Urothelium cell line (cell line): ENCODE measurements around the gene NRCAM.
"Not testable (repeated sequence)": the region's sequence is repeated elsewhere in the genome, so short reads cannot be mapped to it uniquely, and the experiment has no call there.

ENCODE experiments used
- DNase-seq: peaks from one replicate; pipeline ENCODE4 v3.0.0; 2011; ENCODE audit warnings: low spot score, mixed read lengths
- FAIRE-seq: peaks from 2 replicates; lab custom pipeline; 2011; peaks lifted over from hg19 to GRCh38; lab: Jason Lieb, UNC

Gene NRCAM

DNA sequence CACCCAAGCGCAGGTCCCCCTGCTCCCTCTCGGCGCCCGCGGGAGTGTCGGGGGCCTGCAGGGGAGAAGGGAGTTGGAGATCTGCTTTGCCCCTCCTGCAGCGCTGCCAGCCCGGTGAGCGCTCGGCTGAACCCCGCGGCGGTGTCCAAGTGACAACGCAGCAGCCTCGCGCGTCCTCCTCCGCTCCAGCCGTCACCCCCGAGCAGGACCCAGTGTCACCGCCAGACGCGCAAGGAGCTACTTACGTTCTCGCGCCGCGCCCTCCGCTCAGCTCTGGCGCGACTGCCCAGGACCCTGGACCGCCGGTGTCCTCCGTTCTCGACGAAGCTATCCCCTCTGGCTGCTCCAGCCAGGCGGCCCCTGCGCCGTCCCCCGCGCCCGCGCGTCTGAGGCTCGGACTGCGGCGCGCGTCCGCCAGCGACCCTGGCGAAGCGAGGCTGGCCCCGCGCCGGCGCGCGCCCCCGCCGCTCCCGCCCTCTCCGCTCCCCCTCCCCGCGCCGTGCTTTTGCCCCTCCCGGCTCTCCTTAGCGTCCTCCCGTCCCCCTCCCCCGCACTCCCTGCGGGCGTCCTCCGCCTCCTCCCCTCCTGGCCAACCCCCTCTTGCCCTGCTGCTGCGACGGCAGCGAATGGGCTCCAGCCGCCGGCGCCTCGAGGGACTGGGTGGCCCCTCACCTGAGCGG lies at the start of gene NRCAM:
NRCAM (minus strand) TSS at position 439 of the 680 bp plus-strand sequence. CDS start 216,372 bp downstream, outside the sequence.
- DNase-seq (peak; percentile 79), FAIRE-seq (no peak)

DNA sequence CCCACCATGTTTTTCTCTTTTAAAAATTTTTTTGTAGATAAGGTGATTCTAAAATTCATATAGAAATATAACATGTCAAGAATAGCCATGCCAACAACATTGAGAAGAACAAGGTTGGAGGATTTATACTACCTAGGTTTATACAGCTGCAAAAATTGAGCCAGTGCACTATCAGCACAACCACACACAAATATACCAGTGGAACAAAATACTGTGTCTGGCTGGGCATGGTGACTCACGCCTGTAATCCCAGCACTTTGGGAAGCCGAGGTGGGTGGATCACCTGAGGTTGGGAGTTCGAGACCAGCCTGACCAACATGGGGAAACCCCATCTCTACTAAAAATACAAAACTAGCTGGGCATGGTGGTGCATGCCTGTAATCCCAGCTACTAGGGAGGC lies 48.3 kb upstream of the NRCAM start:
- FAIRE-seq, DNase-seq: not testable (repeated sequence)

DNA sequence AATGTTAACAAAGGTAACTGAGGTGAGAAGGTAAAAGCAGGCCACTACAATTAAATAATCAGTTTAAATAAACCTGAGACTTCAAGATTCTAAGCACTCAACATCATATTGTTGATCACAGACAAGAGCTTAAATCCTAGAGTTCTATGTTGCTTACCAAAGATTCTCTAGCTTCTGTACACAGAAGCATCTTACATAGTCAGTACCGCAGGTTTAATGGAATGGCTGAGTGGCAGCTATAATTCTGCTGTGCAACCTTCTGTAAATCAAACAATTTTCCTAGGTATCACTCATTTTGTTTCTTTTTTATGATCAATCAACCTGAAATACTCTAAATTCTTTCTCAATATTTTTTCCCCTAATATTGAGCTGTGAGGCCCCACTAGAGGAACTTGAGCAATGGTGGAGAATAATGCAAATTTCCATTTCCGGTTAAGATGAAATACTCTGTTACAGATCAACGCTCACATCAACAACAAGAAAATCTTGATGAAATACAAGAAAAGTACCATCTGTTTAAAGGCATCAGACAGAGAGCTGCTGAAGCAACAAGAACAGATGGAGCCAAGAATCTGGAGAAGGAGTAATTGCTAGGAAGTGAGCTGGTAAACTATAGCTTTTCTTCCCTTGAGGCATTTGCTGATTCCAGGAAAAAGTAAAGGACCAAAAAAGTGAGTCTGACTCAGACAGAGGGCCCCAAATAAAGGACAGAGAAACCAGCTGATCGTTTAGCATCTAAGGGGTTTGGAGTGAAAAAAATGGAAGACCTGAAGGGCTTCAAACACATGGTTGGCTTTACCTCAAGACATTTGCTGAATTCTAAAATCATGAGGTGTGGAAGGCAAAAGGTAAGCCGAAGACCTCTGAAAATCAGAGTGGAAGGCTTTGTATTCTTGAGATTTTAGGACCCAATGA lies 47.1 kb upstream of the NRCAM start:
- FAIRE-seq (no peak), DNase-seq (no peak)

DNA sequence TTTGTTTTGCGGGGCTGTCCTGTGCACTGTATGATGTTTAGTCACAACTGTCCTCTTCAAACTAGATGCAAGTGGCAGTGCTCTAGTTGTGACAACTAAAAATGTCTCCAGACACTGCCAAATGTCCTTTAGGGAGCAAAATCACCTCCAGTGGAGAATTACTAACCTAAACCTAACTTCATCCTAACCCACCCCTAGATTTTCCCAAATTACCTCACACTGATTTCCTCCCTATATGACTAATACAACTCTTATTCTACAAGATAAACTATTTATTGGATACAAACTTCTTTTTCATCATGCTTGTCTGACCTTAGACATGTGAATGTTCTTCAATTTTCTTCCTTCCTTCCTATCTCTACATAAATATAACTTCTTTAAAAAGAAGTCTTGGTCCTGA lies 43.3 kb upstream of the NRCAM start:
- no peak for DNase-seq
- no peak for FAIRE-seq

DNA sequence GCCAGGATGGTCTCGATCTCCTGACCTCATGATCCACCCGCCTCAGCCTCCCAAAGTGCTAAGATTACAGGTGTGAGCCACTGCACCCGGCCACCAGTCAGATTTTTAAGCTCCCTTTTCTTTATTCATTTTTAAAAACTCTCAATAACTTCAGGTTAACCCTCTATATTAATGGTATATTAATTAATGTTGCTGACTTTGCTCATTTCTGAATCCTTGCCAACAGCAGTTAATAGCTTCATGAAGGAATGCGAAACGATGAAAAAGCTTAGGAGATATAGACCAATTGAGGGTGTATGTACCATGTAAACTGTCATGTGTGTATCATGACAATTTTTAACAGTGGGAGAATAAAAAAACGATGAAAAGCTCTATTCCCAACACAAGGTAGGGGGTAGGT lies 42.2 kb upstream of the NRCAM start:
- DNase-seq (no peak), FAIRE-seq (no peak)

DNA sequence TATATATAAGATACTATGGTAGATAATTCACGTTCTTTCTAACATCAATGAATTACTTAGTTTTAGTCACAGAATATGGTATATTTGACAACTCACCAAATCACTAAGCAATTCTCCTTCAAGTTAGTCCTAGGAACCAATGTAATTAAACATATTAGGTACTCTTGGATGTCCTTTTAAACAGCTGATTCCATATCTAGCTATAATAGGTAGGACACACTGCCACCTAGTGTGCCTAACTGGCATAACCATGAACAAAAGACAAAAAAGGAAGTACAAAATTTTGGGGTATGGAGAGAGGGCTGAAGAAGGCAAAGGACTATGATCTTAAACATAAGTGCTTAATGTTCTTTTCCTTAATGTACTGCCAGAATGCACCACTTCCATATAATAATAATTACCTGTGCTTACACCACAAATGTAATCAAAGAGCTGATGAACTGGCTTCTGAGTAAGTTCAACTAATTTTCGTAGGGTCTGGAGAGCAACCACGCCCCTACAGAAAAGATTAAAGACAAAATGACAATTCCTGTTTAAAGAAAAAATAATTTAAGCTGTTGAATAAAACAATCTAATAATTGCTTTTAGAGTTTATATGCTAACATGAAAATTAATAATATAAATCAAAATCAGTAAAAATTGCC lies 41.0 kb upstream of the NRCAM start:
- FAIRE-seq (peak; percentile 85), DNase-seq (peak; percentile 42)

DNA sequence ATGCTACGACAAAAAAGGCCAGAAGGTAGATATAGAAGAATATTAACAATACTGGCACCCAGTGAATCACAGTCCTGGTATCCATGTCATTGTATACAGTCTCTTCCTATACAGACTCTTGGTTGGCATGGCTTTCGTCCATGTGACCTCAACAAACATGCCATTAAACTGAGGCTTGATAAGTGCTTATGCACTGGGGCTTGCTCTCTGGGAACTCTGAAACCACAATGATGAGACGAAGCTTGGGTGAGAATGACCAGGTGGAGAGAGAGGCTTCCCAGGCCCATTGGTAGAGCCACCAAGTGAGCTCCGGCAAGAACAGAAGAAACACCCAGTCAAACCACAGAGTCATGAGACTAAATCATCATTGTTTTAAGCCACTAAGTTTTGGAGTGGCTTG lies 36.5 kb upstream of the NRCAM start:
- FAIRE-seq (no peak), DNase-seq (no peak)

DNA sequence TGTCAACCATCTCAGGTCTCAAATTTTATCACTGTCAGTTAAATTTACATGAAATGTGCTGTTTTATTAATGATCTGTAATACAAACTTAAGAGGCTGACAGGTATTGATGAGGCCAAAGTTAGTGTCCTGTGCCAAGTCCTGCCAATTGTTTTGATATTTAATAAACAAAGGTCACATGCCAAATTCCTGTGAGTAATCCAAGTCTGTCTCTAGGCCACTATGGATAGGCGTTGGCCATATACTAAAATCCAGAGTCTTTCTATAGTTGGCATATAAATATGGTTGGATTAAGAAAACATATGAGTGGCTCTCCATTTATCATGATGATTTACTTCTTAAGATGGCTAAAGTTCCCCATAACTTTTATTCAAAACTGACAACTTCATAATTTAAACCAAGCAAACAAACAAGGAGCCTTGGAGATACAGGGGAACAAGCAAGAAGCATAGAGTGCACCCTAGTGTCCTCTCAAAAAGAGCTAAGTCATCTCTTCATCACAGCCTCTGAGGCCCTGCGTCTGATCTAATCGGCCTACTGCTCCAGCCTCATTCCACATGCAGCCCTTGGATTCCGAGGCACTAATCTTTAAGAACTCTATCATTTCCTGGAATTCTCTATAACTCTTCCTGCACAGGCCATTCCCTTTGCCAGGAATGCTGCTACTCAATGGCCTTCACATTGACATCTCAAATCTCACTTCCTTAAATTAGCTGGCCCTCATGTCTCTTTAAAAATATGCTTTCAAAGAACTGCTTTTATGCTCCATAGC lies 32.7 kb upstream of the NRCAM start:
- FAIRE-seq: no peak
- no peak for DNase-seq

DNA sequence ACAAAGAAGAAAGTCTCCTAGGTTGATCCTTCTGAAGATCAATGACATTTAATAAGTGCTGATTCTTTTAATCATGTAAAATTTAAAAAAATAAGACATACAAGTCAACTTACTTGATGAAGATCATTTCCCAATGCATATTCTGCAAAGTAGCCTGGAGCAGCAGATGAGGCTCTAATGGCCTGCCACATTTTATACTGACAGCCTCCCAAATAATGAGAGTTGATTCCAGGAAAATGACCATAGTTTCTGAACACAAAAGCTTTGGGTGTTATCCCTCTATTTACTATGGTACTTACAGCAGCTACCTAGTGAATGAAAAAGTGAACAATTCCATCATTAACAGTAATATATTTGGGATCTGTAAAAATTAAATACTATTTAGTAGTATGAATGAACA lies 31.4 kb upstream of the NRCAM start:
- no peak for FAIRE-seq

DNA sequence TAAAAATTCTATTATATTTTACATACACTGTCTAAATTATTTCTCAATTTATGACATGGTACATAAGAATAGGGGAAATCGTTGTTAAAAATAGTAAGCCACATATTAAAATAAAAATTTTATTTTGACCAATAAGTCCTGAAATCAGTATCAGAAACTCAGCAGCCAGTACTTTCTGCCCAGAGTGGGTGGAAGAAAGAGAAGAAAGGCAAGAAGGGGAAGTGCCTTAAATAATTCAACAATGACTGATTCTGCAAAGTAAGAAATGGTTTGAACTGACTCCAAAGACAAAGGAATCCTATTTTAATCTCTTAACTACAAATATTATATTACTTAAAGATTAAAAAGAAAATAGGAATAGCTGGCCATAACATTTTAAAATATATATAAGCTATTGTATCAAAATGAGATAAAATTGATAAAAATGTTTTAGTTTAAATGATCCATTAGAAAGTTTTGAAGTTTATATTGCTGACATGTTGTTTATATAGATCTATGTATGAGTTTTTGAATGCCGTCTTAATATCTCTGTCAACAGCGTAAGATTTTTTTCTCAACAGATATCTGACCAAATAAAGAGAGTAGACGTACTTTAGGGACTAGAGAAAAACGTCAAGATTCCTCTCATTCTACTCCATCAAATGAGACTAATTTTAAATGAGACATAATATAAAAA lies 30.2 kb upstream of the NRCAM start:
- no peak for DNase-seq

More for the DNA sequence above, 31.4 kb upstream of the NRCAM start:
- DNase-seq: no peak

DNA sequence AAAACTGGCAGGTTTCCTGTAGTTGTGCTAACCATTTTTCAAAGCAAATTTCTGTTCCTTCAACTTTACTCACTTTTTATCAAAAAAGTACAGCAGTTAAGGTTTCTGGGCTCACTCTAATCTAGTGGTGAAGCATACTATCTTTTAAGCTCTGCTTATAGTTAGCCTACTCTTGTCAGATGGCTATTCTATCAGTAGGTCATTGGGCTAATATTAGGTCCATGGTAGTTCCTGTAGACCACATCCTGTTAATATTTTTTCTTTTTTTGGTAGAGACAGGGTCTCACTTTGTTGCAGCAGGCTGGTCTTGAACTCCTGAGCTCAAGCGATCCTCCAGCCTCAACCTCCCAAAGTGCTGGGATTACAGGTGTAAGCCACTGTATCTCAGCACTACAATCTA lies 27.9 kb upstream of the NRCAM start:
- no peak for DNase-seq
- no peak for FAIRE-seq

More for the DNA sequence above, 30.2 kb upstream of the NRCAM start:
- no peak for FAIRE-seq

DNA sequence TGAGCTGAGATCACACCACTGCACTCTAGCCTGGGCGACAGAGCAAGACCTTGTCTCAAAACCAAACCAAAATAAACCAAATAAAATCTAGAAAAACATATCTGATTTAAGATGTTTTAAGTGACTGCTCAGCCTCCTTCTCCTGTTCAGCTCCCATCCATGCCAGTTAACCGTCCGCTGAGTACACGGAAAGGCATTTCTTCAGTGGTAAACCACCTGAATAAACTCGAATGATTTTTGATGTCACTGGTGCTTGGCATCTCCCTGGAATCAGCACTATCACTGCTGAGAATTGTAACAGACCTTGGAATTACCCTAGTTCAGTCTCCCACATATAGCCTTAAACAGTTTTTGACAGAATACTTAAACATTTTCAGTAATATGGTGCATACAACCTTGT lies 24.1 kb upstream of the NRCAM start:
- no peak for FAIRE-seq
- DNase-seq: no peak

DNA sequence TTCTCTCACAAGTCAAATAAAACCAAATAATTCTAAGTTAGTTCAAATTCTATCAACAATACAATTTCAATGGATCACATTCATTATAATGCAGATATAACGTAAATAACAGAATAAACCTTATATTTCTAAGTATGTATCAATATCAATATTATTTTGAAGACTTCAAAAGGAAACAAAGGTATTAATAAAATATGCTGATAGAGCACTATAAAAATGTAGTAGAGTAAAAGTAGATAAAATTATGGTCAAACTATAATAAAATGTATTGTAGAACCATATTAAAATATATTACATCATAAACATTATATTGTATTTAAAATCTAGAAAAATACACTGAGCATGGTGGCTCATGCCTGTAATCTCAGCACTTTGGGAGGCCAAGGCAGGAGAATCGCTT lies 23.5 kb upstream of the NRCAM start:
- no peak for FAIRE-seq
- no peak for DNase-seq

DNA sequence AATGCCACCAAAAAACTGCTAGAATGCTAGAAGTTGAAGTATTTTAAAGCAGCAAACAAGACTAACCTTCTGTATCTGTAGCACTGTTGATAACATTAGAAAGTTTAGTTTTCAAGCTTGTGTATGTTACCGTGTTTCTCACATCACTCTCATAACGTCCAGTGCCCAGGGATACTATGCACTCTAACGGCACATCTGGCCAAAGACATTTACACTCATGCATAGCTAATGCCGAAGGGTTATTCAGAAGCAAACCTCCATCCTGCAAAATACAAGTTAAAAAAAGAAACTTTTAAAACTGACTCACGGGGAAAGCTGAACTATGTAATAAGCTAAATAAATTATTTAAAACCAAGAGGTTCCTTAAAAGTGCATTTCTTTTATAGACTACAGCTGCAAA lies 22.9 kb upstream of the NRCAM start:
- no peak for FAIRE-seq
- no peak for DNase-seq

DNA sequence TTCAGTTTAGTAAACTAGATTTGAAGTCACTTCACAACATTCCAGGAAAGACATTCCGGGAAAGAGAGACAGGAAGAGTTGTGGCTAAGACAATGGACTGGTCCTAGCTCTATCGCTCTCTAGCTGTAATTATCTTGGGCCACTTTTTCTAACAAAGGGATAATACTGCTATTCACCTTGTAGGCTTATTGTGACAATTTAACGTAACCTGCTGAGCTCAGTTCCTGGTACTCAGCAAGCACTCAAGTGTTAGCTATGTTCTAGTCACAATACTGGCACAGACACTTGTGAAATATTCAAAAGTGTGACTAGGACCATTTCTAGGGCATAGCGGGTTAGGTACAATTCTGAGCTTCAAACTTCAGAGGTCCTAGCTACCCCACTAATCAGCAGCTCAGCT lies 12.0 kb upstream of the NRCAM start:
- no peak for FAIRE-seq
- DNase-seq: no peak

DNA sequence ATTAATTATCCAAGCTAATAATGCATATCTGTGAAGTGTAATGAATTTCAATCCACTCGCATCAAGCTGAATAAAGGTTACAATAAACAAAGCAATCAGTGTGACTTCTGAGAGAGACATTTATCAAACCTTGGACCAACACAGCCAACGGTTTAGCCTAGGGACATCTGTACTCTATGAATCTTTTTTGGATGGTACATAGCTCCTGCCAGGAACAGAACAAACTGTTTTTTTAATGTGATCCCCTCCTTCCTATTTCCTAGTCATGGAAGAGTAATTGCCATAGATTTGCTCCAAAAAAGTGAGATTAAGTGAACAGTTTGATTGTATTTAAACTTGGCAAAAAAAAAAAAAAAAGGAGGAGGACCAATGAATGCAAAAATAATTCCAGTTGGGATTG lies 11.2 kb upstream of the NRCAM start:
- DNase-seq (no peak), FAIRE-seq (no peak)

DNA sequence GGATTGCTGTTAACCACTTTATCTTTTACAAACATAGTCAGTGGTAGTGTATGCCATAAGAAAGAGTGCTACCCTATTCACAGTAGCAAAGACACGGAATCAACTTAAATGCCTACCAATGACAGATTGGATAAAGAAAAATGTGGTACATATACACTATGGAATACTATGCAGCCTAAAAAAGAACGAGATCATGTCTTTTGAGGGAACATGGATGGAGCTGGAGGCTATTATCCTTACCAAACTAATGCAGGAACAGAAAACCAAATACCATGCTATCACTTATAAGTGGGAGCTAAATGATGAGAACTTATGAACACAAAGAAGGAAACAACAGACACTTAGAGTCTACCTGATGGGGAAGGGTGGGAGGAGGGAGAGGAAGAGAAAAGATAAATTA lies 10.1 kb upstream of the NRCAM start:
- FAIRE-seq, DNase-seq: not testable (repeated sequence)

DNA sequence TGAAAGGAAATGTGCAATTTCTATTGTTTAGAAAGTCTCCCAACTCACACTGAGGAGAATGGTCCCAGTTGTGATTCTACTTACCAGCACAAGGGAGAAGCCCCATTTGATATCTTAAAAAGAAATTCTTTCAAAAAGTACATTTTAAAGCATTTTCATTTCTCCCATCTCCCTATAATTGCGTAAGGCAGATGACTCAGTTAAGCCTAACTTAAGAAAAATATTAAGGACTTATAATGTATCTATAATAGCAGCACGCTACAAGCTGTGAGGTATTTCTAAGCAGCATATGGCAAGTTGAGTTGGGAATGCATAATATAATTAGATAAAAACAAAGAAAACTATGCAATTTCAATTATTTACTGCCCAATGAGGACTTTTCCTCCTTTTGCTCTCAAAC lies 8.5 kb upstream of the NRCAM start:
- FAIRE-seq (no peak), DNase-seq (no peak)

DNA sequence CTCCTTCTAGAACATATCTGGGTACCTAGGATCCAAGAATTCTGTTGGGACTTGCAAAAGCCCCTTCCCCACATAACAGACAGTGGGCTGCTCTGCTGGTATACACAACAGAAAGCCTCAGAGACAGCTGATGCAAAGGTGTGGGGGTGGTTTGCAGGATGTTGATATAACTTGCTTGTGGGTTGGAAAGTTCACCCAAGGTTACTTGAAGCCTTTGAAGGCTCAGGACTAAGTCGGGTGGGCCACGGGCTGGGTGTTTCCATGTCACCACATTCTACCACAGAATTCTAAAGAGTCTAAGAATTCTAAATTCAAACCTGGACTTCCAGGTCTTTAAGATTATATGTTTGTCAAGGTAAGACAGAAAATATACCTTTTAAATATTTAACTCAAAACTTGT lies 7.4 kb upstream of the NRCAM start:
- DNase-seq (no peak), FAIRE-seq (no peak)

DNA sequence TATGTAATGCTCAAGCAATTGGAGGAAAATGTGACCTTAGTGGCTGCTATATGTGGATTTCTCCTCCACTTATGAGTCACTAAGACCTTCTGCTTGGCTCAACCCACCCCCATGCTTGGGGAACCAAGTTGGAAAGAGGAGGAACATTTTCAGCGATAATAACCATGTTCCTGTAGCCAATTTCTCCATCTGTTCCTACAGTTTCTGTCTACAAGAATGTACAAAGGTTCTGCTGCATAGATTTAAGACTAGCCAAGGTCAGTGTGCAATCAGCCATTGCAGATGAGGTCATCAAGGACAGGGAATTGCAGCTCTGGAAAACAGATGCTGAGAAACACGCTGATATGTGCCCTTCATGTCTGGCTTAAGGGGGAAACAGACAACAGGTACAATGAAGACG lies 5.6 kb upstream of the NRCAM start:
- FAIRE-seq: no peak
- DNase-seq: no peak
